Pancreas (tissue), 10 donors: ENCODE measurements around the gene ATF5. TPM values are rescaled to one million over a fixed set of nuclear protein-coding genes. Genes with fewer than 3 reads are reported as not detected.

Experiments
- ATAC-seq, 4 donors: fragments of 200-7000 bp; cut with Tn5 transposase; one replicate each; pipeline versions ENCODE4 v1.8.0 to v1.9.1; 2020; ENCODE audit warnings: mild to moderate bottlenecking in 4 of 4, moderate library complexity in 4 of 4
- DNase-seq, 6 donors: peaks; one replicate each; pipeline ENCODE4 v3.0.0-alpha.2; 2020
- FAIRE-seq: peaks from 2 replicates; lab custom pipeline; 2012; peaks lifted over from hg19 to GRCh38; lab: Jason Lieb, UNC
- H3K27ac ChIP-seq, 4 donors: fragments of 200-600 bp; sonication (generic); 1 replicate in 3 of 4; 2 replicates in 1 of 4; pipeline versions ENCODE4 v1.5.0 to v1.8.0; 2020
- H3K27me3 ChIP-seq, 4 donors: fragments of 200-600 bp; one replicate each; pipeline ENCODE4 v1.8.0; 2021
- H3K36me3 ChIP-seq, 3 donors: fragments of 200-600 bp; sonication (generic) in 1 of 3; one replicate each; pipeline versions ENCODE4 v1.5.0 to v1.8.0; 2020 to 2021
- H3K4me1 ChIP-seq, 3 donors: fragments of 200-600 bp; one replicate each; pipeline ENCODE4 v1.8.0; 2021
- H3K4me3 ChIP-seq, 4 donors: fragments of 200-600 bp; sonication (generic) in 2 of 4; one replicate each; pipeline versions ENCODE4 v1.5.0 to v1.8.0; 2020 to 2021
- H3K9me3 ChIP-seq, 4 donors: fragments of 200-600 bp; one replicate each; pipeline ENCODE4 v1.8.0; 2021
- CTCF ChIP-seq, 4 donors: fragments of 200-600 bp; sonication (generic) in 3 of 4; IDR thresholded peaks; one replicate each; pipeline versions ENCODE4 v1.5.0 to v1.8.0; 2021; ENCODE audit warnings: antibody characterized with exemption in 4 of 4
- WGBS, 2 donors: extraction: QIAGEN DNeasy Blood & Tissue Kit; methylation state at CpG; one replicate each; pipeline ENCODE4 v1.1.7; 2013; 5-methylcytosine and 5-hydroxymethylcytosine counted together
- intact Hi-C, 3 donors: fragments of 100-400 bp; cut with DNase I; formaldehyde crosslinking; loops; one replicate each; pipeline versions ENCODE4 v1.11.1 to v1.14.2; 2022
- polyA plus RNA-seq, 2 donors: library from polyadenylated mRNA; stranded (reverse); fragments of 200-250 nt; gene quantifications; one replicate each; pipeline ENCODE4 v1.2.3, GENCODE V29; 2013
- total RNA-seq, 6 donors: library from RNA; stranded (reverse); fragmentation: NEBNext Ultra II Directional in 4 of 6; extraction: Animal tissue kit (Norgen Biotek cat#: 25700) in 4 of 6; gene quantifications; one replicate each; pipeline versions ENCODE4 v1.2.1 to v1.2.4, GENCODE V29; 2021 to 2023
- donor health status: healthy with polysubstance abuse.
- donor health status: DM: no; HTN: no; CAD: no; lungs with moderate emphysema.
- donor health status: DM: no; HTN: no; CAD: no.
- donor health status: control.
- donor health status: control.
- donor health status: Bipolar disorder and iron deficiency.
- donor health status: DM: yes; HTN: yes; CAD: no.
- donor health status: DM: no; HTN: no; CAD: no.
- donor health status: DM: no; HTN: no; CAD: no.
- donor health status: DM: yes; HTN: yes; CAD: no.

Gene ATF5
- total and polyA plus RNA-seq, 8 donors = 8.2 to 25.7 (median 13.1) TPM

DNA sequence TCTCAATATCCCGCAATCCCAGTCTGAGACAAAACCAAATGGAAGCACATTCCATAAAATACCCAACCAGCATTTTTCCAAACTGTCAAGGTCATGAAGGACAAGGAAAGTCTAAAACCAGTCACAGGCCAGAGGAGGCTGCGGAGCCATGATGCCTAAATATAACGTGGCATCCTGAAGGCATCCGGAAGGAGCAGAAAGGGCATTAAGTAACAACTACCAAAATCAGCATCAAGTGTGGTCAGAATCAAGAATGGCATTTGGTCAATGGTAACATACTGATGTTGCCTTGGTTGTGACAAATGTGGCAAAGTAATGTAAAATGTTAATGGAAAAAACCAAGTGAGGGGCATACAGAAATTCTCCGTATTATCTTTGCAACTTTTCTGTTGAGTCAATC lies 3.5 kb upstream of the ATF5 start:
- FAIRE-seq = no peak

GRCh38 chr19:49926515-49926914 lies 2.5 kb upstream of the ATF5 start:
- intact Hi-C loops = no loop called here
- peaks cover 9 to 13% (median 9%) of the 10 kb centered on the region in 3 donors for H3K4me1 ChIP-seq
- H3K9me3 ChIP-seq = no peaks in the 10 kb centered on the region
- FAIRE-seq (no peak), DNase-seq (peak in 1 of 6 donors; percentile 17), ATAC-seq (no peak)
- no peak overlapping the region for H3K4me3 ChIP-seq
- H3K36me3 ChIP-seq = peaks cover 0 to 9% (median 0%) of the 10 kb centered on the region in 3 donors
- no peak for TF ChIP-seq CTCF (IDR thresholded peaks at IDR 0.05)
- no peaks in the 10 kb centered on the region for H3K27me3 ChIP-seq
- WGBS, 2 donors = 94 to 96% methylated on average over 10 of the region's 10 CpGs
- no peak overlapping the region for H3K27ac ChIP-seq

More for the DNA sequence above, 3.5 kb upstream of the ATF5 start:
- no peaks in the 10 kb centered on the region for H3K9me3 ChIP-seq
- H3K27me3 ChIP-seq = no peaks in the 10 kb centered on the region
- H3K4me3 ChIP-seq = no peak overlapping the region
- no peak for ATAC-seq
- TF ChIP-seq CTCF (IDR thresholded peaks at IDR 0.05) = no peak
- H3K36me3 ChIP-seq = peaks cover 0 to 9% (median 0%) of the 10 kb centered on the region in 3 donors
- intact Hi-C loops = no loop called here
- no peak overlapping the region for H3K27ac ChIP-seq
- peak in 1 of 6 donors; percentile 4 for DNase-seq
- 96% methylated on average over 5 of the region's 5 CpGs for WGBS, 2 donors
- peaks cover 9 to 13% (median 9%) of the 10 kb centered on the region in 3 donors for H3K4me1 ChIP-seq

DNA sequence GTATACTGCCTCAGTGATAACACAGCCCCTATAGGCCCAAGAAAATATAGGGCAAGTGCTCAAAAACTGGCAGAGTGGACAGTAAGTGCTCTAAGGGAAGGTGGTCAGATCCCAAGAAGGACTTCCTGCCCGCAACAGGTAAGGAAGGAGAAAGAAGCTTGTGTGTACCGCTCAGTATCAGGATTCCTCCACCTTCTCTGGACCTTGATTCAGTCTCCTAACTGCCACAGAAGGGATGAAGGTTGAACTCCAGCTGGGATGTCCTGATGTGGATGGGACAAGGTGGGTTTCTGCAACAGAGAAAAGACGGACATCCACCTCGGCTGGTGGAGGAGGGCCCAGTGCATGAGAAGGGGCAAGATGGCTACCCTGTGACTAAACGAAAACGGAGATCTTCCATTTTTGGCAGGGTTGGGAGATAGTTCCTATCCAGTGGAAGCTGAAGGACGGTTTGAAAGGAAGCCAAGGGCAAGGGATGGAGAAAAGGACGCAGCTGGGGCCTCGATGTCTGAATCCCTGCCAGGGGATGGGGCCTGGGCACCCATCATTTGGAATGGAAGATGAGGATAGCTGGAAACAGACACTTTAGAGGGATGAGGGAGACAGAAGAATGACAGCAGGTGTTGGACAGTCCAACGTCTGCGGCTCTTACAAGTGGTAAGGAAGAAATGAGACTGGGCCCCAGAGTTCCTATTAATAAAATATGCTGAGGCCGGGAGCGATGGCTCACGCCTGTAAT lies 1.3 kb upstream of the ATF5 start:
- intact Hi-C loops = no loop called here
- no peak overlapping the region for H3K27ac ChIP-seq
- 74 to 78% methylated on average over 14 of the region's 14 CpGs for WGBS, 2 donors

GRCh38 chr19:49929611-49930482 lies 842 bp downstream of the ATF5 start:
- peaks cover 9 to 13% (median 9%) of the 10 kb centered on the region in 3 donors for H3K4me1 ChIP-seq
- DNase-seq (peak in 5 of 6 donors; percentile 89 to 96 (median 93)), ATAC-seq (peak; percentile 86 to 92 (median 88)), FAIRE-seq (peak; percentile 70)
- intact Hi-C loops = no loop called here
- peak overlapping the region; percentile 67 to 93 (median 87) for H3K27ac ChIP-seq
- H3K4me3 ChIP-seq = peak overlapping the region; percentile 63 to 90 (median 85)
- no peaks in the 10 kb centered on the region for H3K36me3 ChIP-seq
- H3K27me3 ChIP-seq = no peaks in the 10 kb centered on the region
- TF ChIP-seq CTCF (IDR thresholded peaks at IDR 0.05) = peak in 1 of 4 donors; percentile 17
- no peaks in the 10 kb centered on the region for H3K9me3 ChIP-seq
- WGBS, 2 donors = 3 to 4% methylated on average over 43 of the region's 43 CpGs

More for the DNA sequence above, 1.3 kb upstream of the ATF5 start:
- TF ChIP-seq CTCF (IDR thresholded peaks at IDR 0.05) = no peak
- peak in 1 of 6 donors; percentile 9 for DNase-seq
- Histone ChIP-seq H3K4me1 (peaks cover 9 to 13% (median 9%) of the 10 kb centered on the region in 3 donors), H3K36me3 (peaks cover 0 to 9% (median 0%) of the 10 kb centered on the region in 3 donors), H3K27me3 (no peaks in the 10 kb centered on the region), H3K9me3 (no peaks in the 10 kb centered on the region), H3K4me3 (peak overlapping the region in 1 of 4 donors; percentile 90)
- no peak for FAIRE-seq
- ATAC-seq = no peak
